Head of caudate nucleus (tissue), 42 donors: ENCODE results near the gene CCDC201.

Source experiments
- DNase-seq, 42 donors: peaks; one replicate each; pipeline versions ENCODE4 v3.0.0 to v3.0.0-alpha.2; 2020 to 2021; ENCODE audit warnings: mixed read lengths in 7 of 42
- intact Hi-C: fragments of 100-400 bp; cut with DNase I; formaldehyde crosslinking; loops from one replicate; pipeline ENCODE4 v1.15.0; 2022

The CCDC201 gene, protein sequence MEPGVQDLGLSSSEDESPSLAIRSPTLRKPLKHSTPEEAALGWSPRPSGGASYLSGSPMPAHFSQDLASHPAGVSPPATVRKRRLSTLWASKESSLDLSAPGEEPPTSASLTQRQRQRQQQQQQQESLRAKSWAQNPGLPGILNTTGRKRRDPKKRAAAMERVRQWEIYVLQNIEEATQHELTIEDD

DNA sequence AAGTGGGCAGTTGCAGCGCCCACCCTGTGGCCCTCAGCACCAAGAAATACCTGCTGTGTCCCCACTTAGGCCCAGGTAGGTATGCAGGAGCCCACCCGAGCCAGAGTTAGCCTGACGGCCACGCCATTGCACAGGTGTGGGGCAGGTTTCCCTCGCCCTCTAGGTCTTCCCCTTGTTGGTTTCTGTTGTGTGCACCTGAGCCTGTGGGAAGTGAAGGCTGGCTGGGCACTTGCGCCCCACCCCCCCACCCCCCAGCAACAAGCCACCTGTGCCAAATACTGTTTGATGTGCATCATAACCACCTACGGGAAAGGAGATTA, at the start of gene CCDC201:
TSS of gene CCDC201 (minus strand) at position 48 of the 320 bp plus-strand sequence. CDS start 75 bp downstream, outside the sequence.
- no peak for DNase-seq
- intact Hi-C loops: no loop called here

DNA sequence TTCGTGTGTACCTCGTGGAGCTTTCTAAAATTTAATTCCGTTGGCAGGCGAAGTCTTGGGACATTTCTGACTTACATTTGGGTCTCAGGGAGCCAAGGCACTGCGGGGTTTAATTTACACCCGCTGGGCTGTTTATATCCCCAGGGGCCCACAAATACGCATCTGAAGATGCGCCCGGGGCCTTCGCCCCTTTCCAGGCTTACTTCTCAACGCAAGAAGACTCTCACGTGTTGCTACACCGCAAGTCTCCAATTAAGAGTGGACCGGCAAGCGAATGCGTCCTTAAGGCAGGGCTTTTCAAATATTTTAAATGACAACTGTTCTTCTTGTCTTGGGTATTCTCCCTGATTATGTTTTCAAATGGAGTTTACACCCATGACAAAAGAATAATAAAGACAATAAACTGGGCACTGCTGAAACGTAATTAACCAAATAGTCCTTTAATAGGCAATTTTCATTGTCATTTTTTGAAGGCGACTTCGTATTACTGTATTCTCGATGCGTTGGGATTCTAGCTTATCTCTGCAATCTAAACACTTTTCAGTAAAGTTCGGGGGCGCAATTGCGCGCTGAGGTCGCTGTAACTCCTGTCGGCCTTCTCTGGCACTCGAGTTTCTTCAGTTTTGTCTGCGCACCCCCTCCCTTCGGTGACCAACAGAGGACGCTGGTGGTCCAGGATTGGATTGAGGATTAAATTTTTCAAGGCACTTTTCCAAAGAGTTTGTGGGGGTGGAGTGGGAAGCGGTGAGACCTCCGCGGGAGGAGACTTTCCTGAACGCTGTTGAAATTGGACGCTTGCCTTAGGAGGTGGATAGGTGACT, 49.0 kb upstream of the CCDC201 start:
- intact Hi-C loops: loop anchor here (10.0 kb wide), 1 partner anchor 433 kb away; no protein-coding TSS in a partner anchor
- DNase-seq: peak in 13 of 42 donors; percentile 17 to 61 (median 38)

DNA sequence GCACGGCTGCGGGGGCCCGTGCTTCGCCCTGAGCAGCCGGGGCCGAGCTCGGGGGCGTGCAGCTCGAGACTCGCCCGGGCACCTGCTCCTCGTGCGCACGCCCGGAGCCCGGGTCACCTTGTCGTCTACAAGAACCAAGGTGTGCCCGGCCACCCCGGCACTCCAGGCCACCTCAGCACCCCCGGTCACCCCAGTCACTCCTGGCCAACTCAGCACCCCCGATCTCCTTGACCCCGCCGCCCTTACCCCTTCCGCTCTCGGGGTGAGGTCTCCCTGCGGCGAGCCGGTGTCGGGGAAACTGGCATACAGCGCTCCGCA, 48.5 kb upstream of the CCDC201 start:
- intact Hi-C loops: loop anchor here (10.0 kb wide), 1 partner anchor 433 kb away; no protein-coding TSS in a partner anchor
- DNase-seq: no peak

DNA sequence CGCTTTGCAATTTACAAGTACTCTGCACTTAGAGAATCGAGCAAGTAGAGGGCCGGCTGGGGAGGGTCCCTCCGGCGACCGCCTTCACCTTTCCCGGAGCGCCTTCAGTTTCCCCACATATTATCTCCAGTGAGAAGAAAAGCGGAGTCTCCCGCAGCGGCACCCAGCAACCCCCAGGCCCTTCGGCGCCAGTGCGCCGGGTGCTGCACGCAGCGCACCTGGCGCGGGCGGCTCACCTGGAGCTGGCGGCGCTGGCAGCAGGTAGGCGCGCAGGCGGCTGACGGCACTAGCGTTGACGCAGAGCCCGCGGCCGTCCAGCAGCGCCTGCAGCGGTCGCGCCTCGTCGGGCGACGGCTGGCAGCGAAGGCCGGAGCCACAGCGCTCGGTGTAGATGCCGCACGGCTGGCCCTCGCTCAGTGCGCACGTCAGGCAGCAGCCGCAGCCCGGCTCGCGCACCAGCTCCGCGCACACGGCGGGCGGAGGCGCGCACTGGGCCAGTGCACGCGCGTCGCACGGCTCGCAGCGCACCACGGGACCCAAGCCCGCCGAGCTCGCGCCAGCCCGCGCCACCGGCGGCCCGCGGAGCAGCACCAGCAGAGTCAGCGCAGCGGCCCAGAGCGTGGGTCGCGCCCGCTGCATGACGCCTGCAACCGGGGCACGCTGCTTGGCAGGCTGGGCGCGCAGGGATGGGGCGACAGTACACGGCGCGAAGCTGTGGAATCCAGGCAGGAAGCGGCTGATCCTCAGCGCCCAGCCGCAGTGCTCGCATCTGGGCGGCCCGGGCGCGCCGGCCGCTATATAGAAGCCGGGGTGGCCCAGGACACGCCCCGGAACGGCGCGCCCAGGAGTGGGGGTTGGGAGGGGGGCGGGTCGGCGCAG, 47.9 kb upstream of the CCDC201 start, which contains the start of gene IGFBP3:
TSS of gene IGFBP3 (minus strand) at position 771 of the 879 bp plus-strand sequence. CDS start at position 639, 132 bp downstream.
- peak in 13 of 42 donors; percentile 14 to 62 (median 33) for DNase-seq
- intact Hi-C loops: loop anchor here (10.0 kb wide), 1 partner anchor 434 kb away; no protein-coding TSS in a partner anchor

DNA sequence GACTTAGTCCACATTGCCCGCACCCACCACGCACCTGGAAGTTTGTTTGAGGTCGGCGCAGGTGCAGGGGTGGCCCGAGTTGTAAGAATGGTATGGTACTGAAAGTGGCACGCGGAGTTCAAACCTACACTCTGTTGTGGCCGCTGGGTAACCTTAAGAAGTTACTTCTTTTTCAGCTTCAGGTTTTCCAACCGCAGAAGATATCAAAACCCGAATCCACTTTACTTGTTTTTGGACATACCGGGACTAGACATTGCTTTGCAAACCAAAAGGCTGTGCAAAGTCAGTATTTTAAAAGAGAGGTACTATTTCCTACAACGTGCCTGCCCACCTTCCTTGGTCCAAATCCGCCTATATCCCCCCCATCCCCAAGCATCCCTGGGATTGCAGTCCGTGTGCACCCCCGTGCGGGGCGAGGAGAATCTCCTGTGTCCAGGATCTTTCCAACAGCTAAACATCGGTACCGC, 47.1 kb upstream of the CCDC201 start:
- intact Hi-C loops: loop anchor here (5.0 to 10.0 kb wide), 3 partner anchors 435 to 1265 kb away; no protein-coding TSS in a partner anchor
- DNase-seq: no peak

DNA sequence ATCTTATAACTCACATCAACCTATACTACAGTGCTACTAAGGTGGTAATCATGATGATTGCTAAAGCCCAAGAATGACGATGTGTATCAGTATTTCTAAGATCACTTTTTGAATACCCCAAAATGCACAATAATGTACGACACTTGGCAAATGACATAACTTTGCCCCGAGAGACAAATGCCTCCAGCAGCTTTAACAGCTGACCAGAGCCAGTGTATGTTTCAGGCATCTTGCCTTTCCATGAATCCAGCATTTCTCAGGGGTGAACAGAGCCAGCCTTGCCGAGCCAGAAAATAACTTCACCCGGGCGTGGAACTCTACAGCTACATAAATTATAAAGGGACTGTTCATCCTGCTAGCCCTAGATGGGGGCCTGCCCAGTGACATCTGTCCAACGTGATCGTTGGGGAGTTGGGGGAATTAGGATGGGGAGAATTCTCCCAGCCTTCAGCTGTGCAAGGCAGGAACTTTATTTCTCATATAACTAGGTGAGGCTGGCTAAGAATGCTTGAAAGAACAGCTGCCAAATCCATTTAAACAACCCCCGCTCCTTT, 46.4 kb upstream of the CCDC201 start:
- intact Hi-C loops: loop anchor here (5.0 to 10.0 kb wide), 2 partner anchors 1168 to 1265 kb away; no protein-coding TSS in a partner anchor
- DNase-seq: no peak

DNA sequence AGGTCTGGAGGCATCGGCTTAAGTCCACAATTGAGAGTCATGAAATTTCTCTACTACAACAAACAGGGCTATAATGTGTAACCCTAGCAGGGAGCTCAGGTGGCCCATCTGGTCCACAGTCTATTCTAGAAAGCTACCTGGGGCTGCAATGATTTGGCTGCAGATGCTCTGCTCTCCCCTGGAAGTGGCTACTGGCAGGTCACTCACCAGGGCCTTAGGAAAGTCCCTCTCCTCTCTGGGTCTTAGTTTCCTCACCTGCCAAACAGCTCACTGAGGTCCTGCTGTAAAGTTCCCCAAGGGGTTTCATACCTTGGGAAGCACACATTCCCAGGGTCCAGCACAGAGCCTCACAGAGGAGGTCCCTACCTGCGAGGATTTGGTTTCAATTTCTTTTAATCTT, 45.7 kb upstream of the CCDC201 start:
- intact Hi-C loops: loop anchor here (5.0 to 10.0 kb wide), 2 partner anchors 1169 to 1266 kb away; no protein-coding TSS in a partner anchor

DNA sequence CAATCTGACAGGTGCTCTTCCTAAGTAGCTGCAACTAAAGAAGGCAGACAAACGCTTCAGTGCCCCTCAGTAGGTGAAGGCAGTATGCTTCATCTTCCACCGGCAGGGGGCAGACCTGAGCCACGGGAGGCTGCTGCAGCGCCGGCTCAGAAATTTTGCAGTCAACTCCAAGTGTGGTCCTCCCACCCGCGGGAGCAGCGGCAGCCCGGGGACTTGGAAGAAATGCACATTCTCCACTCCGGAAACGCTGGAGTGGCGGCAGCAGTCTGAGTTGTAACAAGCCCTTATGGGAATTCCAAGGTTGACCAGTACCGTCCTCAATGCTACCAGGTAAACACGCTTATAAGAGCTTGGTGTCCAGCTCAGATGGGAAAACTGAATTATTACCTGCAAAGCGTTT, 44.8 kb upstream of the CCDC201 start:
- DNase-seq: peak; percentile 66 to 94 (median 86)
- intact Hi-C loops: loop anchor here (5.0 to 10.0 kb wide), 2 partner anchors 1170 to 1267 kb away; no protein-coding TSS in a partner anchor

More for the DNA sequence above, 45.7 kb upstream of the CCDC201 start:
- DNase-seq: no peak

DNA sequence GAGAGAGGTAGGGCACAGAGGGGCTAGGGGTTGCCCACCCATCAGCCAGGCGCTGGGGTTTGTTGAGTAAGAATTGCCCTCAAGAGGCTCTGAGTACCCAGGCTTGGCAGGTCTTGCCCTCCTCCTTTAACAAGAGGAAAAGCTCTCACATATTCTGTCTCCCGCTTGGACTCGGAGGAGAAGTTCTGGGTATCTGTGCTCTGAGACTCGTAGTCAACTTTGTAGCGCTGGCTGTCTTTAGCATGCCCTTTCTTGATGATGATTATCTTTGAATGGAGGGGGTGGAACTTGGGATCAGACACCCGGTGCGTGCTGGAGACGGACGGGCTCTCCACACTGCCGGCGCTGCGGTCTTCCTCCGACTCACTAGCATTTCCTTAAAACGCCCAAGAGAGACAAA, 44.2 kb upstream of the CCDC201 start:
- no peak for DNase-seq
- intact Hi-C loops: loop anchor here (5.0 to 10.0 kb wide), 2 partner anchors 1170 to 1268 kb away; no protein-coding TSS in a partner anchor

DNA sequence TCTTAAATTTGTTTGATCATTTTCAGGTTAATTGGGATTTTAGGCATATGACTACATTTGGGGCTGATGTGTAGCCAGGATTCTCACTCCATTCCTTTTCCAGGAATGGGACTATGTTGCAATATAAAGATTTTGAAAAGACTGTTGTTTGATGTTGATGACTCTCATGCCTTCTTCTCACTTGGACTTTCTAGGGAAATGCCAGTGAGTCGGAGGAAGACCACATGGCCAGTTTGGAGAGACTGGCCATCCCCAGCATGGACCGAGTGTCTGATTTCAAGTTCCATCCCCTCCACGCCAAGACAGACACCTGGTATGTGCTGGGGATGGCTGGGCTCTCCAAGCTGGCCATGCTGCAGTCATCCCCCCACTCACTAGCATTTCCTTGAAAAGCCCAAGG, 42.7 kb upstream of the CCDC201 start:
- intact Hi-C loops: loop anchor here (5.0 to 10.0 kb wide), 2 partner anchors 1172 to 1269 kb away; no protein-coding TSS in a partner anchor
- no peak for DNase-seq

DNA sequence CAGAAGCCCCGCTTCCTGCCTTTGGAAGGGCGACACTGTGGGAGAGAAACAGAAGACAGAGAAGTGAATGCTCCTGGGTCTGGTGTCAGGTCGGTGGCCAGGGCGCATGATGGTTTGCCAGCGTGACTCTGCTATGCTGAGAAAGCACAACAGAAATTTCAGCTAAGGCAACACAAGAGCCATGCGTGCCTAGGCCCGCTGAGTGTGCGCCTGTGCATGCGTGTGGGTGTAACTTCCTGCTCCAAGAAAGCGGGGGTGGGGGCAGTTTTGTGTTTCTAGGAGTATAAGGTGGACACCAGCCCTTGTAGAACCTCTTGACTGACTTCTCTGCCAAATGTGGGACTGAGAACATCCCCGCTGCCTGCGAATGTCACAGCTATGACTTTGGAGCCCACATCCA, 42.0 kb upstream of the CCDC201 start:
- intact Hi-C loops: loop anchor here (5.0 to 10.0 kb wide), 2 partner anchors 1172 to 1270 kb away; no protein-coding TSS in a partner anchor

DNA sequence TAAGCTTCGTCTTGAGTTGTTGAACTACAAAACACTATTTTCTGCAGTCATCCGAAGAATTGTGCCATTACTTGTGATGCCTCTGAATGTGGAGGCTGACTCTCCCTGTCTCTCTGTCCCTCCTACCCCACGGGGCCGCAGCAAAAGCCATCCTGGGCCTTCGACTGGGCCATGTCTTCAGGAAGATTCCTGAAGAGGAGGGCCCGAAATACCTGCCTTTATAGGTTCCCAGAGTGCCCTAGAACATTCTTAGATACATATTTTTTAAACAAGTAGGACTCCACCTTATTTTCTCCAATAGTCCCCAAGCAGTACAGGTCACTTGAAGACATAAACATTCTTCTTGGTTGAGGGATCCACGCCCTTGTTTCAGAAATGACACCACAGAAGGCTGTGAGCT, 40.1 kb upstream of the CCDC201 start:
- intact Hi-C loops: loop anchor here (10.0 kb wide), 1 partner anchor 1272 kb away; no protein-coding TSS in a partner anchor
- DNase-seq: no peak

More for the DNA sequence above, 42.0 kb upstream of the CCDC201 start:
- no peak for DNase-seq

DNA sequence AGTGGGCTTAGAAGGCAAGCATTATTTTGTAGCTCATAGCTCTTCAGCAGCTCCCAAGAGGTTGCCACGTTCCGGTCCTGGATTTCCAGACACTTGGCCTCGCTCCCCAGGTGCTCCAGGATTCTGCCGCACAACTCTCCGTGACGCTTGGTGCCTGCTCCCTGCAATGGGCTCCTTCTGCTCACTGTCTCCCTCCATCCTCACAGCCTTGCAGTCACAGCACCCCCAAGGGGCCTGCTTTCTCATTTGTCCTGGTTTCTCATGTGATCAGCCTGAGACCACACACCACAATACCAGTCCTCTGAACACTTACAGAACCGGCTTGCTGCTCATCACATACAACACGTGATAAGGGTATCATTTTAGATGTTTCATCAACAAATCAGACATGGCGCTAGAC, 38.4 kb upstream of the CCDC201 start:
- DNase-seq: no peak
- intact Hi-C loops: loop anchor here (10.0 kb wide), 1 partner anchor 1273 kb away; no protein-coding TSS in a partner anchor

DNA sequence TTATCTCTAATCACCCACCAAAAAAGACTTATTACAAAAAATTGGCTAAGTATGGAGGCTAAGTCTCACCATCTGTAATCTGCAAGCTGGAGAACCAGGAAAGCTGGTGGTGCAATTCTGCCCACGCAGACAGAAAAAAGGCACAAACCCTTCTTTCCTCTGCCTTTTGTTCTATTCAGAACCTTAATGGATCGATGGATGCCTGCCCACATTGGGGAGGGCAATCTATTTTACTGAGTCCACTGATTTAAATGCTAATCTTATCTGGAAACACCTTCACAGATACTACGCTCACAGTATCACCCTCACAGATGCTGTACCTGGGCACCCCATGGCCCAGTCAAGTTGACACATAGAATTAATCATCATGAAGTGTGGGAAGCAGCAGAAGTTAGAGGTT, 38.0 kb upstream of the CCDC201 start:
- no peak for DNase-seq
- intact Hi-C loops: loop anchor here (10.0 kb wide), 1 partner anchor 1274 kb away; no protein-coding TSS in a partner anchor

DNA sequence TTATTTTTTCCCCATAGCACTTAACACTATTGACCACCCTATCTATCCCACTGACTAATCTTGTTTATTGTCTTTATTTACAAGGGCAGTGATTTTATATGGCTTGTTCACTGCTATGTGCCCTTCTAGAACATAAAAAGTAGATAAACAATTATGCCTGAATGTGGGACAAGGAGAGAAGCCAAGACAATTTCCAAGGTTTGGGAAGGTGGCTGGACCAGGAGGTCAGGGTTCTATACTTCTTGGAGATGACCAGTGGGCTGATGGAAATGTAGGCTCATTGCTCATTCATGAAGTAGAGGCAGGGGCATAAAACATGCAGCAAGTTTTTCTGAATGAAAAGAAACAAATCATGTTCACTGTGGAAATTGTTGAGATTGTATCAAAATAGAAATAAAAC, 36.7 kb upstream of the CCDC201 start:
- no peak for DNase-seq
- intact Hi-C loops: no loop called here

DNA sequence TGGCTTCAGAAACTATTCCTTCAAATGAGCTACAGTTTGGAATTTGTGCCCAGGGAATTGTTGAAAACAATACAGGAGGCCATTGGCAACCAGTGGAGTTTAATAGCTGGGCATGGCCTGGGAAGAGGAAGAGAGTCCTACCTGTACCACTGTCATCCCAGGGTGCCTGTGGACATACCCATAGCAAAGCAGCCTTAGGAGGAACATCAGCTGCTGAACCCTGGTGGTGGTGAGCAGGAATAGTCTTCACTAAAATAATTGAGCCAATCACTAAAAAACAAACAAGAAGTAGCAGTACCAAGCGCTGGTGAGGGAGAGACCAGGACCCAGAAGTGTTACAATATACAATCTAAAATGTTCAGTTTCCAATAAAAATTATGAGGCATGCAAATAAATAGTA, 29.9 kb upstream of the CCDC201 start:
- no peak for DNase-seq
- intact Hi-C loops: no loop called here

DNA sequence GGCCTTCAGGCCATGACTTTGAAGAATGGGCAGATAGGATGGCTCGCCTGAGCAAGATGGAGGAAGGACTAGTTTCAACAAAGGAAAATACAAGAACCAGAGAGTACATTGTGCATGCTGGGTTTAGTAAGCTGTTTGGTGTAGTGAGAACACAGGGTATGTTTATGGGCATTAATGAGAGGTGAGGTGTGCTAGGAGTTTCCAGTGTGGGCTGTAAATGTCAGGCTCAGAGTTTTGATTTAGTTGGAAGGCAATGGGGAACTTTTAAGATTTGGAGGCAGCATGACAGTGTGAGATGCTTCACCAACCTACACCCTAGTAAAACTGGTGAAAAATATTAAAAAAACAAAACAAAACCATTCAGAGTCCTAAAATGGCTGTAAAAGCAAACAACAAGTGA, 28.7 kb upstream of the CCDC201 start:
- intact Hi-C loops: no loop called here
- DNase-seq: no peak

DNA sequence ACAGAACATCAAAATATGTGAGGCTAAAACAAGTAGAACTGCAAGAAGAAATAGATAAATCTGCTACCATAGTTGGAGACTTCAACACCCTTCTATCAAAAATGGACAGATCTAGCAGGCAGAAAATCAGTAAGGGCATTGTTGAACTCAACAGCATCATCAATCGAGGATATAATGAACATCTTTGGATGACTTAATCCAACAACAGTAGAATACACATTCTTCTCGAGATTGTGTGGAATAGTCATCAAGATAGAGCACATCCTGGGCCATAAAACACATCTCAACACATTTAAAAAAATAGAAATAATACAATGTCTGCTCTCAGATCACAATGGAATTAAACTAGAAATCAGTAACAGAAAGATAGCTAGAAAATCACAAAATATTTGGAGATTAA, 25.3 kb upstream of the CCDC201 start:
- DNase-seq: no peak
- intact Hi-C loops: no loop called here
